Bronchial epithelial cell (primary cell): ENCODE data around the gene IGF1. TPM values are rescaled to one million over a fixed set of nuclear protein-coding genes. Genes with fewer than 3 reads are reported as not detected.

Experiments used
- DNase-seq: peaks from one replicate; pipeline ENCODE4 v3.0.0-alpha.2; 2010; ENCODE audit warnings: low read depth
- FAIRE-seq: peaks from 2 replicates; lab custom pipeline; 2011; peaks lifted over from hg19 to GRCh38; lab: Jason Lieb, UNC
- H3K27me3 ChIP-seq: 2 replicates; pipeline ENCODE4 v1.5.1; 2011; ENCODE audit warnings: low read length; ENCODE audit not compliant: control insufficient read depth, insufficient read depth
- H3K36me3 ChIP-seq: 2 replicates; pipeline ENCODE4 v1.5.1; 2011; ENCODE audit warnings: low read length; ENCODE audit not compliant: control insufficient read depth, insufficient read depth
- H3K4me3 ChIP-seq: 2 replicates; pipeline ENCODE4 v1.5.1; 2011; ENCODE audit warnings: mild to moderate bottlenecking, low read depth, low read length, control low read depth
- CTCF ChIP-seq: IDR thresholded peaks from 2 replicates; pipeline ENCODE4 v1.5.1; 2011; ENCODE audit warnings: mild to moderate bottlenecking, moderate library complexity, low read length, control low read depth, inconsistent platforms; ENCODE audit not compliant: insufficient read depth, severe bottlenecking
- total RNA-seq: library from RNA; depleted of rRNA; stranded (reverse); fragments of >200 nt; gene quantifications from 2 replicates; pipeline ENCODE4 v1.2.1, GENCODE V29; 2014

Gene IGF1
- total RNA-seq, 1 donor from 2014 or later = 0.26 TPM

- DNase-seq (no peak), FAIRE-seq (no peak)
- Histone ChIP-seq H3K36me3 (no peaks in the 10 kb centered on the region), H3K27me3 (no peaks in the 10 kb centered on the region), H3K4me3 (no peak overlapping the region)
- no peak for TF ChIP-seq CTCF
Observed at GRCh38 chr12:102504871-102505270, 24.5 kb upstream of the IGF1 start.

GRCh38 chr12:102504280-102504679 is 23.9 kb upstream of the IGF1 start:
- no peak overlapping the region for H3K4me3 ChIP-seq
- H3K27me3 ChIP-seq = no peaks in the 10 kb centered on the region
- no peaks in the 10 kb centered on the region for H3K36me3 ChIP-seq
- FAIRE-seq = no peak
- no peak for DNase-seq
- TF ChIP-seq CTCF = no peak

- Histone ChIP-seq H3K36me3 (no peaks in the 10 kb centered on the region), H3K4me3 (no peak overlapping the region), H3K27me3 (no peaks in the 10 kb centered on the region)
- DNase-seq (no peak), FAIRE-seq (no peak)
- no peak for TF ChIP-seq CTCF
Observed at GRCh38 chr12:102503831-102504230, 23.5 kb upstream of the IGF1 start.

DNA sequence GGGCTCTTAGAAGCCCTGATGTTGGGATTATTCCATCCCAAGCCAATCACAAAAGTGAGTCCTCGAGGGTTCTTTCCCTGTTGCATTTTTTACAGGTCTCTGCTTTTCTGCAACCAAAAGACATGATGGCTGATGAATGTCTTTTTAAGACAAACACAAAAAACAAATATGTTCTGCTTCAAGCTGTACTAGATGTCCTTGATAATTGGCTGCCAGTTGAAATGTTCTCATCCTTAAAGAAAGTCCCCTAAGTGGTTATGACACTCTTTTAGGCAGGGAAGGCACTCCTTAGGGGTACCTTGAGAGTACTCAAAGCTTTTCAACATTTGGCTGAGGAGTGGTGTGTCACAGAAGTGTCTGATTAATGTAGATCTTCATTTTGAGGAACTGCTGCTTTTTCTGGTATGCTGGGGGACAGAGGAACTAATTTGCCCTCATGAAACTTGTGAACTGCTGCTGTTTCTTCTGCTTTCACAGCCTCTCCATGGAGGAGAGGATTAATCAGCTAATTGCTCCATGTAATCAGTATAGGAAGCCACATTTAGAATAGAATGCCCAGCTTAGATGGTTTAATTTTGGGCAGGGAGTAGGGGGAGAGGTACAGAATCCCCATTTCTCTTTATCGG is 22.8 kb upstream of the IGF1 start:
- DNase-seq (no peak), FAIRE-seq (no peak)
- H3K36me3 ChIP-seq = no peaks in the 10 kb centered on the region
- no peak overlapping the region for H3K4me3 ChIP-seq
- no peak for TF ChIP-seq CTCF
- H3K27me3 ChIP-seq = no peaks in the 10 kb centered on the region

DNA sequence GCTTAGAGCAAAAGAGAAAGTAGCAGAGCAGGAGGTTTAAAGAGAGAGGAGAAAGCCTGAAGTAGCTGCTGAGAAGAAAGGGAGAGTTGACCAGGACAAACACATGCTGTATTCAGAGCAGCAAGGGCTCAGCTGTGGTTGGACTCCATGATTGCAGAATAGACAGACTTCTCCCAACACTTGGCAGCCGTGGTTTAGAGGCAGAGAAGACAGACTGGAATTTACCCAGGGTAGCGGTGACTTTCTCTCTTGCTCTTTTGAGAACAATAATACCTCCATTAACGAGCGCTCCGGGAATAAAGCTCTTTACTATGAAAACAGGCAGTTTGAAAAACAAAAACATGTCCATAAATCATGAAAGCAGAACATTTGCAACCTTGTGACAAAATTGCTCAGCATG is 21.4 kb upstream of the IGF1 start:
- TF ChIP-seq CTCF = no peak
- Histone ChIP-seq H3K36me3 (no peaks in the 10 kb centered on the region), H3K4me3 (no peak overlapping the region), H3K27me3 (no peaks in the 10 kb centered on the region)
- DNase-seq (no peak), FAIRE-seq (no peak)

GRCh38 chr12:102498471-102498870 is 18.1 kb upstream of the IGF1 start:
- H3K4me3 ChIP-seq = no peak overlapping the region
- TF ChIP-seq CTCF = no peak
- FAIRE-seq (no peak), DNase-seq (no peak)
- no peaks in the 10 kb centered on the region for H3K27me3 ChIP-seq
- no peaks in the 10 kb centered on the region for H3K36me3 ChIP-seq
